Measurements from ENCODE around the gene SYNM.
A peak's percentile ranks its signal among the peaks of the same experiment; 100 is the strongest.

Gene SYNM

GRCh38 chr15:99096894-99097426 is 7.9 kb upstream of the SYNM start:
- Mint-ChIP-seq H3K36me3 (ENCODE audit: low read depth) (no peaks in the 10 kb centered on the region), H3K4me1 (ENCODE audit: low read depth) (peaks cover 2% of the 10 kb centered on the region), H3K27me3 (ENCODE audit: low read depth) (peaks cover 21% of the 10 kb centered on the region), H3K4me3 (no peak overlapping the region), H3K9me3 (no peaks in the 10 kb centered on the region), H3K27ac (no peak overlapping the region)
- DNase-seq (ENCODE audit: low spot score) = no peak

- Mint-ChIP-seq H3K4me3 (no peak overlapping the region), H3K4me1 (ENCODE audit: low read depth) (peaks cover 2% of the 10 kb centered on the region), H3K9me3 (no peaks in the 10 kb centered on the region), H3K36me3 (ENCODE audit: low read depth) (no peaks in the 10 kb centered on the region), H3K27me3 (ENCODE audit: low read depth) (peaks cover 27% of the 10 kb centered on the region), H3K27ac (no peak overlapping the region)
- no peak for DNase-seq (ENCODE audit: low spot score)
These were observed 7.2 kb upstream of the SYNM start for GRCh38 chr15:99097441-99098410.

- no peaks in the 10 kb centered on the region for H3K36me3 Mint-ChIP-seq (ENCODE audit: low read depth)
- peaks cover 2% of the 10 kb centered on the region for H3K4me1 Mint-ChIP-seq (ENCODE audit: low read depth)
- H3K9me3 Mint-ChIP-seq = no peaks in the 10 kb centered on the region
- H3K27me3 Mint-ChIP-seq (ENCODE audit: low read depth) = peaks cover 33% of the 10 kb centered on the region
- H3K27ac Mint-ChIP-seq = no peak overlapping the region
- no peak for DNase-seq (ENCODE audit: low spot score)
- H3K4me3 Mint-ChIP-seq = no peak overlapping the region
These were observed 6.5 kb upstream of the SYNM start for GRCh38 chr15:99098426-99098825.

- Mint-ChIP-seq H3K27me3 (ENCODE audit: low read depth) (peaks cover 36% of the 10 kb centered on the region), H3K9me3 (no peaks in the 10 kb centered on the region), H3K27ac (no peak overlapping the region), H3K4me1 (ENCODE audit: low read depth) (peaks cover 2% of the 10 kb centered on the region), H3K4me3 (no peak overlapping the region), H3K36me3 (ENCODE audit: low read depth) (no peaks in the 10 kb centered on the region)
- DNase-seq (ENCODE audit: low spot score) = no peak
These were observed 5.9 kb upstream of the SYNM start for GRCh38 chr15:99098991-99099390.

- DNase-seq (ENCODE audit: low spot score) = no peak
- Mint-ChIP-seq H3K9me3 (no peaks in the 10 kb centered on the region), H3K27ac (no peak overlapping the region), H3K27me3 (ENCODE audit: low read depth) (peaks cover 36% of the 10 kb centered on the region), H3K4me1 (ENCODE audit: low read depth) (peaks cover 2% of the 10 kb centered on the region), H3K4me3 (peak overlapping the region; percentile 8), H3K36me3 (ENCODE audit: low read depth) (no peaks in the 10 kb centered on the region)
These were observed 5.2 kb upstream of the SYNM start for GRCh38 chr15:99099661-99100060.

GRCh38 chr15:99100245-99101173 is 4.4 kb upstream of the SYNM start:
- Mint-ChIP-seq H3K27me3 (ENCODE audit: low read depth) (peaks cover 36% of the 10 kb centered on the region), H3K9me3 (no peaks in the 10 kb centered on the region), H3K27ac (no peak overlapping the region), H3K4me3 (peak overlapping the region; percentile 59), H3K36me3 (ENCODE audit: low read depth) (no peaks in the 10 kb centered on the region), H3K4me1 (ENCODE audit: low read depth) (peaks cover 2% of the 10 kb centered on the region)
- peak; percentile 46 for DNase-seq (ENCODE audit: low spot score)

GRCh38 chr15:99101501-99101900 is 3.4 kb upstream of the SYNM start:
- Mint-ChIP-seq H3K36me3 (ENCODE audit: low read depth) (no peaks in the 10 kb centered on the region), H3K4me3 (no peak overlapping the region), H3K4me1 (ENCODE audit: low read depth) (peaks cover 7% of the 10 kb centered on the region), H3K27me3 (ENCODE audit: low read depth) (peaks cover 39% of the 10 kb centered on the region), H3K9me3 (no peaks in the 10 kb centered on the region), H3K27ac (no peak overlapping the region)
- DNase-seq (ENCODE audit: low spot score) = no peak

GRCh38 chr15:99102332-99103235 is 2.3 kb upstream of the SYNM start:
- Mint-ChIP-seq H3K36me3 (ENCODE audit: low read depth) (no peaks in the 10 kb centered on the region), H3K4me1 (ENCODE audit: low read depth) (peaks cover 11% of the 10 kb centered on the region), H3K4me3 (no peak overlapping the region), H3K27me3 (ENCODE audit: low read depth) (peaks cover 50% of the 10 kb centered on the region), H3K27ac (no peak overlapping the region), H3K9me3 (no peaks in the 10 kb centered on the region)
- DNase-seq (ENCODE audit: low spot score) = no peak

- DNase-seq (ENCODE audit: low spot score) = no peak
- Mint-ChIP-seq H3K4me1 (ENCODE audit: low read depth) (peaks cover 13% of the 10 kb centered on the region), H3K4me3 (no peak overlapping the region), H3K27me3 (ENCODE audit: low read depth) (peaks cover 52% of the 10 kb centered on the region), H3K36me3 (ENCODE audit: low read depth) (no peaks in the 10 kb centered on the region), H3K27ac (no peak overlapping the region), H3K9me3 (no peaks in the 10 kb centered on the region)
These were observed 1.6 kb upstream of the SYNM start for GRCh38 chr15:99103279-99103678.

- Mint-ChIP-seq H3K9me3 (no peaks in the 10 kb centered on the region), H3K4me3 (peak overlapping the region; percentile 47), H3K36me3 (ENCODE audit: low read depth) (no peaks in the 10 kb centered on the region), H3K4me1 (ENCODE audit: low read depth) (peaks cover 11% of the 10 kb centered on the region), H3K27me3 (ENCODE audit: low read depth) (peaks cover 48% of the 10 kb centered on the region), H3K27ac (no peak overlapping the region)
- peak; percentile 43 for DNase-seq (ENCODE audit: low spot score)
These were observed 848 bp downstream of the SYNM start for GRCh38 chr15:99105514-99106341.

GRCh38 chr15:99106417-99107220 is 1.7 kb downstream of the SYNM start:
- no peaks in the 10 kb centered on the region for H3K9me3 Mint-ChIP-seq
- H3K27ac Mint-ChIP-seq = no peak overlapping the region
- no peak for DNase-seq (ENCODE audit: low spot score)
- H3K36me3 Mint-ChIP-seq (ENCODE audit: low read depth) = no peaks in the 10 kb centered on the region
- H3K4me3 Mint-ChIP-seq = peak overlapping the region; percentile 47
- H3K4me1 Mint-ChIP-seq (ENCODE audit: low read depth) = peaks cover 14% of the 10 kb centered on the region
- H3K27me3 Mint-ChIP-seq (ENCODE audit: low read depth) = peaks cover 48% of the 10 kb centered on the region

GRCh38 chr15:99108993-99109392 is 4.1 kb downstream of the SYNM start:
- H3K4me3 Mint-ChIP-seq = no peak overlapping the region
- H3K36me3 Mint-ChIP-seq (ENCODE audit: low read depth) = no peaks in the 10 kb centered on the region
- DNase-seq (ENCODE audit: low spot score) = no peak
- H3K4me1 Mint-ChIP-seq (ENCODE audit: low read depth) = peaks cover 14% of the 10 kb centered on the region
- no peaks in the 10 kb centered on the region for H3K9me3 Mint-ChIP-seq
- H3K27me3 Mint-ChIP-seq (ENCODE audit: low read depth) = peaks cover 30% of the 10 kb centered on the region
- H3K27ac Mint-ChIP-seq = no peak overlapping the region

Data from T-helper 2 cell treated with Interferon-gamma antibody and Interleukin-4, amounts not matched to agents 5 μg/mL and 100 μg/mL, for 36 hours (primary cell).